Neutrophil (primary cell): ENCODE measurements around the gene OSBPL1A.

Experiments used
- H3K27ac ChIP-seq: fragments of 200-600 bp; sonication (generic); 2 replicates; pipeline ENCODE4 v1.5.1; 2016; ENCODE audit warnings: mild to moderate bottlenecking, moderate library complexity
- H3K27me3 ChIP-seq: fragments of 200-600 bp; sonication (generic); 2 replicates; pipeline ENCODE4 v1.6.0; 2016; ENCODE audit warnings: mild to moderate bottlenecking
- H3K36me3 ChIP-seq: fragments of 200-600 bp; sonication (generic); 2 replicates; pipeline ENCODE4 v1.5.1; 2017
- H3K4me1 ChIP-seq, 2 experiments: fragments of 200-600 bp in 1 of 2; sonication (generic) in 1 of 2; 1 replicate in 1 of 2; 2 replicates in 1 of 2; pipeline versions ENCODE4 v1.5.1 to v1.6.1; 2013 to 2016; ENCODE audit warnings: low read depth in 1 of 2, low read length in 1 of 2, mild to moderate bottlenecking in 1 of 2, moderate library complexity in 1 of 2; ENCODE audit not compliant: control insufficient read depth in 1 of 2, insufficient read depth in 1 of 2
- H3K4me3 ChIP-seq, 2 experiments: fragments of 200-600 bp in 1 of 2; sonication (generic) in 1 of 2; 1 replicate in 1 of 2; 2 replicates in 1 of 2; pipeline ENCODE4 v1.5.1; 2013 to 2016; ENCODE audit warnings: low read depth in 1 of 2, low read length in 1 of 2, mild to moderate bottlenecking in 1 of 2, moderate library complexity in 1 of 2
- H3K9me3 ChIP-seq: fragments of 200-600 bp; sonication (generic); 2 replicates; pipeline ENCODE4 v1.5.1; 2016
- TF ChIP-seq, protein P1 (sequence below): fragments of 200-600 bp; sonication (generic); IDR thresholded peaks from 2 replicates; pipeline ENCODE4 v1.5.1; 2016; ENCODE audit warnings: antibody characterized with exemption

The OSBPL1A gene

DNA sequence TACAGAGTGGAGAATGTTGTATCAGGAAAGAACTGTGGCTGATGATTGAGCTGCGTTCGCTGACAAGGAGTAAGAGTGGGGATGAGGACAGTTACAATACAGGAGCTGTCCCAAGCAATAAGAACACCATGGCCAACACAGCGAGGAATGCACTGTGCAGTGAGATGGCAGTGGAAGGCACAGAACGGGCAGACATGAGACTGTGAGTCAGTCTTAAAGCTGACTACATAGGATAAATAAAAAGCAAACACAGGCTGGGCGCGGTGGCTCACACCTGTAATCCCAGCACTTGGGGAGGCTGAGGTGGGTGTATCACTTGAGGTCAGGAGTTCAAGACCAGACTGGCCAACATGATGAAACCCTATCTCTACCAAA, 169.0 kb downstream of the OSBPL1A start:
- H3K27me3 ChIP-seq, result no peaks in the 10 kb centered on the region
- H3K4me3 ChIP-seq, result no peak overlapping the region
- no peaks in the 10 kb centered on the region for H3K9me3 ChIP-seq
- H3K4me1 ChIP-seq, result no peaks in the 10 kb centered on the region
- TF ChIP-seq, protein P1, sequence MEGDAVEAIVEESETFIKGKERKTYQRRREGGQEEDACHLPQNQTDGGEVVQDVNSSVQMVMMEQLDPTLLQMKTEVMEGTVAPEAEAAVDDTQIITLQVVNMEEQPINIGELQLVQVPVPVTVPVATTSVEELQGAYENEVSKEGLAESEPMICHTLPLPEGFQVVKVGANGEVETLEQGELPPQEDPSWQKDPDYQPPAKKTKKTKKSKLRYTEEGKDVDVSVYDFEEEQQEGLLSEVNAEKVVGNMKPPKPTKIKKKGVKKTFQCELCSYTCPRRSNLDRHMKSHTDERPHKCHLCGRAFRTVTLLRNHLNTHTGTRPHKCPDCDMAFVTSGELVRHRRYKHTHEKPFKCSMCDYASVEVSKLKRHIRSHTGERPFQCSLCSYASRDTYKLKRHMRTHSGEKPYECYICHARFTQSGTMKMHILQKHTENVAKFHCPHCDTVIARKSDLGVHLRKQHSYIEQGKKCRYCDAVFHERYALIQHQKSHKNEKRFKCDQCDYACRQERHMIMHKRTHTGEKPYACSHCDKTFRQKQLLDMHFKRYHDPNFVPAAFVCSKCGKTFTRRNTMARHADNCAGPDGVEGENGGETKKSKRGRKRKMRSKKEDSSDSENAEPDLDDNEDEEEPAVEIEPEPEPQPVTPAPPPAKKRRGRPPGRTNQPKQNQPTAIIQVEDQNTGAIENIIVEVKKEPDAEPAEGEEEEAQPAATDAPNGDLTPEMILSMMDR, result no peak
- H3K27ac ChIP-seq, result no peak overlapping the region
- H3K36me3 ChIP-seq, result peaks cover 15% of the 10 kb centered on the region

DNA sequence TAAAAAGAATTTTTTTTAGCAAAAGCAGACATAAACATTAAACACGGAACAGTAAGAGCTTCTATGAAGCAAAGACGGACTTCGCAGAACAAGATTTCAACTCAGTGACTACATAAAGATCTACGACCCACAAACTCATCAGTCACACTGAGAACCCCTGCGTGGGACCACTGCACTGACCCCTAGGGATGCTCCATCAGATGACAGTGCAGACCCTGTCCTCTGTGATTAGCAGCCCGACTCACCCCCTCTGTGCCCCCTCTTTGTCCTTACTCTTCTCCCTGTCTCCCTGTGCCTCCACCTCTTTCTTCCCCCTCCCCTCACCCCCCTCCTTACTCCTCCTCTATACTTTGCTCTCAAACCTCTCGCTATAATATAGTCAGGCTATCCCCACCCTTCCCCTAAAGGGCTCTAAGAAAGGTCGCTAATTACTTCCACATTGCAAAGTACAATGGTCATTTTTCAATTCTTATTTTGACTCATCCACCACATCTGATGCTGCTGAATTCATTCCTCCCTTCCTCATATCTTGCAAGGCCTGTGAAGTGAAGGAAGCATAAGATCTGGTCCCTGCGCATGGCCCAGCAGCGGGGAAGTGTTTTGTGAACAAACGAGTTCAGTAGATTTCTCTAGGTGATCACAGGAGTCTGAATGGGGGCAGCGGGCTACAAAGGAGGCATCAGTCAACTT, 169.5 kb downstream of the OSBPL1A start:
- TF ChIP-seq, protein P1, result no peak
- no peak overlapping the region for H3K4me3 ChIP-seq
- H3K9me3 ChIP-seq, result no peaks in the 10 kb centered on the region
- H3K36me3 ChIP-seq, result peaks cover 19% of the 10 kb centered on the region
- H3K27ac ChIP-seq, result no peak overlapping the region
- H3K4me1 ChIP-seq, result no peaks in the 10 kb centered on the region
- no peaks in the 10 kb centered on the region for H3K27me3 ChIP-seq

DNA sequence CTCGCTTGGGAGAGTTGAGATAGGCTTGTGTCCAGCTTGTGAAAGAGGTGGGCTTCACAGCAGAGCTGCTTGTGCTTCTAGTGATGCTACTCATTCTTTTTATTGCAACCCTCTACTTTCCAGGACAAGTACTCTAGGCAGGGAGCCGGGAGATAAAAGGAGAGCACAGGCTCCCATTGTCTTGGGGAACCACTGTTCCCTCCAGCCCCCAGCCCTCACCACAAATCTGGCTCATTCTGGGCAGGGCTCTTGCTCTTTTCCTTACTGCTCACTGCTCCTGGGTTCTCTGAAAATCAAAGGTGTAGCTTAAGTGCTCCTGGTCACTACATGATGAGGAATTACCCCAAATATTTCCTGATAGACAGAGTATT, 177.3 kb downstream of the OSBPL1A start:
- Histone ChIP-seq H3K9me3 (no peaks in the 10 kb centered on the region), H3K4me3 (no peak overlapping the region), H3K27me3 (no peaks in the 10 kb centered on the region), H3K27ac (no peak overlapping the region), H3K36me3 (peaks cover 19% of the 10 kb centered on the region), H3K4me1 (no peaks in the 10 kb centered on the region)
- TF ChIP-seq, protein P1, result no peak

DNA sequence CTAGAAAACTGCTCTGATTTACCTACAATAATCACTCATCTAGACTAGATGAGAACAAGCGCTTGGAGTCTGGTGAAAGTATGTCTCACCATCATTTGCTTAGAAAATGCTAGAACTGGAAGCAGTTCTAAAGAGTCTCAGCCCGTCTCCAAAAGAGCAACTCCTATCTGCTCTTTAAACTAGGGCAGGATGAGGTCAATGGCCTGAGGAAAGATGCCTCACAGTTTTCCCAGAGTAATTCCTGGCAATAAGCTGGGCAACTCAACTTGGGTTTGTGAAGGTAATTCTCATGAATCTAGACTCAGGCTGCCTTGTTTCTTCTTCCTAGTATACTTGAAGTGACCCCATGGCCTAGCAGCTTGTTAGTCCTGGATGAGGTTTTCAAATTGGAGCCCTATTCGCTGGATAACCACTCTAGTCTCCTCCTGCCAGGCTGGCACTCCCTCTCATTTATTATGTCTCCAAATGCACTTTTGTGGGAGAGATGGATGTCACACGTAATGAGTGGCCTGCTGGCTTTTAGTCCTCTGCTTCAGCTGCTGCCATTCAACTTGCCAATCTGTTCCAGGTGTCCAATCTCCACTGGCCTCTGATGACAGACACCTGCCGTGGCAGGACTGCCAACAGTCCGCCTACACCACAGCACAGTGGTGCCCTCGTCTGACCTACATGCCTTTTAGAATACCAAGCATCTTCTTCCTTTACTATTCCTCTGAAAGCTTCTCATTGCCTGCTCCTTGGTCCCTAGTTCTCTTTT, 177.9 kb downstream of the OSBPL1A start:
- Histone ChIP-seq H3K4me1 (peaks cover 0 to 4% of the 10 kb centered on the region in 2 experiments), H3K4me3 (no peak overlapping the region), H3K36me3 (peaks cover 14% of the 10 kb centered on the region), H3K9me3 (no peaks in the 10 kb centered on the region), H3K27ac (no peak overlapping the region), H3K27me3 (no peaks in the 10 kb centered on the region)
- TF ChIP-seq, protein P1, result no peak

DNA sequence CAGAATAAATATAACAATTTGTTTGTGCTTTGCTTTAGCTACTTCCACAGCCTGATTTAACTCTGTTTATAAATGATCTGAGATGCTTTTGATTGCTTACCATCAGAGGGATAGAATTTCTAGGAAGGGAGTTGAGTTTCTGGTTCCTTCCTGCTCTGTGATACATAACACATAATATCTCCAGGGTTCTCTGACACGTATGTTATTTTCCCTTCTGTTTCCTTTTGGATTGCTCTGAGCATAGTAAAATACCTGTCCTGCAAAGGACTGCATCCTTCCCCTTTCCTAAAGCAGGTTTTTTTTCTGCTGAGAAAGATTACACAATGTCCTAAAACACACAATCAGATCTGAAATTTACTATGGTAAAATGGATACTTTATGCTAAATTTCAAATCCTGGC, 182.7 kb downstream of the OSBPL1A start:
- peaks cover 0 to 5% of the 10 kb centered on the region in 2 experiments for H3K4me1 ChIP-seq
- TF ChIP-seq, protein P1, result no peak
- H3K9me3 ChIP-seq, result no peaks in the 10 kb centered on the region
- no peaks in the 10 kb centered on the region for H3K36me3 ChIP-seq
- H3K27ac ChIP-seq, result peak overlapping the region; percentile 6
- H3K4me3 ChIP-seq, result no peak overlapping the region
- H3K27me3 ChIP-seq, result no peaks in the 10 kb centered on the region
